COLO668 (cell line): Measurements from ENCODE around the gene LMBRD2.
A peak's percentile ranks its signal among the peaks of the same experiment; 100 is the strongest.

ENCODE experiments used
- DNase-seq: peaks from one replicate; lab custom pipeline; 2025; ENCODE audit not compliant: unreplicated experiment; lab: John Stamatoyannopoulos, UW

The LMBRD2 gene

DNA sequence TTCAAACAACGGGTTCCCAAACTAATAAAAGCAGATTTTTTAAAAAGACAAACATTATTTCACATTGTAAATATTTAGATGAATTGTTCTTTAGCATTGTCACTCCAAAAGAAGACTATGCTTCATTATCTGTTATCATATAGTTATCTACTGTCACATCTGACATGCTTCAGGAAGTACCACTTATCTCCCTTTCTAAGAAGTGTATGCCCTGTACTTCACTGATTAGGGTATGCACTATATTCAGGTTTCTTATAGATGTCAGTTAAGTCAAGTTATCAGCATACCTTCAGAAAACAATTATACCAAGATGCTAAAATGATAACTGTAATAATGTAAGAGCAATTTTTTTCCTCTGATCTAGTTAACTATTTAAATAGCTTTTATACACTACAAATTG is 40.4 kb downstream of the LMBRD2 start:
- no peak for DNase-seq

DNA sequence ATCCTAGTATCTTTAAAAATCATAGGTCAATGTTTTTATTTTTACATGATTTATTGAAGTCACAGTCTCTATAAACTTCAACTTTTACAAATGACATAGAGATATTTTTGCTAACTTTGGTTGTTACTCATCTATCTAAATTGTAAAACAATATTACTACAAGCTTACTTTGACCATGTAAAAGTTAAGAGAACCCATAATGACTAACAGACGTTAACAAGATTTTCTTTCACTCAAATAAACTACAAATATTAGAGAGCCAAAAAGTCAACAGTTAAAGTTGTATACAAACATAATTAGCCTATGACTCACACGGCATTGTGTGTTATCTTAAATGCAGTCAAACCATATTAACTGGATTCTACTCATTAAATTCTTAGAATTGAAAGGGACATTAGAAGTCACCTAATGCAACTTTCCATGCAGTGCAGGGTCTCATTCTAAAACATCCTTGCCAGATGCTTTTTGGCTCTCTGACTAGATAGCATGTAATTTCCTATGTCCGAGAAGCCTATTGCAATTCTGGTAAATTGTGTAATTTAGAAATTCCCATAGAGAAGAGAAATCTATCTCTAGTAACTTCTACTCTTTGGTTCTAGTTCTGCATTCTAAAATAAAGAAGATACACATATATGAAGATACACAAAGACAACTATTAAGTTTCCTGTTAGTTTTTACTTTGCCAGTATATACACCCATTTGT is 42.8 kb downstream of the LMBRD2 start:
- DNase-seq = no peak

DNA sequence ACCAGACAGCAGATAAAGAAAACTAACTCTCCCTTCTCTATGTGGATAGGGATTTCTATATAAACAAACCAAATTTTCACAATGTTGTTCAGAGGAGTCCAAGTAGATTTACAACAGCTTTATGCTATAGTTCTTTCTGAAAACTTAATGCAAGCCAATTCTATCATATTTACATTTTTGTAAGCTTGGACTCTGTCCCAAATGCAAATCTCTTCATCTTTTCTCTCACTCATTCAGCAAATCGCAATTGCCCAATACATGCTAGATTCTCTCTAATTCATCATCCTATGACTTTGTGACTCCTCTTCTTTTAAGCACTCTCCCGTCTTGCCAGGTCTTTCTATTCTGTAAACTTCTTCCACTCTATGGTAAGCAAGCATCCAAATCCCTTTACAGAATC is 45.9 kb downstream of the LMBRD2 start:
- DNase-seq = no peak

DNA sequence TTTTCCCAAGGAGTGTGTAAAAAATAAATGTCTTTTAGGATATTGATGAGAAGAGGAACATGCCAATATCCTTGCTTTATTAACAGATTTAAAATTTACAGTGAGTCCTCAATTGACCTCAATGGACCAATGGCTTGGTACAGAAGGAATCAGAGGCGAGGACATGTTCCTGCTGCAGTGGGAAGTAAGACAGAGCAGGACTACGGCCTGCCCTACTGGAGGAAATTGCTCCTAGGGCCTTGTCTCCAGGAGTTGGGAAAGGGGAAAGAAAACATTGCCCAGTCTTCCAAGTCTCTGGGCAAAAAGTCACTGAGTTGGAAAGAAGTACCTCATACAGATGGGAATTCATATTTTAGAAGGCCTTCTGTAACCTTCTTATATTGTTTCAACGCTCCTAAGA is 51.9 kb downstream of the LMBRD2 start:
- no peak for DNase-seq

DNA sequence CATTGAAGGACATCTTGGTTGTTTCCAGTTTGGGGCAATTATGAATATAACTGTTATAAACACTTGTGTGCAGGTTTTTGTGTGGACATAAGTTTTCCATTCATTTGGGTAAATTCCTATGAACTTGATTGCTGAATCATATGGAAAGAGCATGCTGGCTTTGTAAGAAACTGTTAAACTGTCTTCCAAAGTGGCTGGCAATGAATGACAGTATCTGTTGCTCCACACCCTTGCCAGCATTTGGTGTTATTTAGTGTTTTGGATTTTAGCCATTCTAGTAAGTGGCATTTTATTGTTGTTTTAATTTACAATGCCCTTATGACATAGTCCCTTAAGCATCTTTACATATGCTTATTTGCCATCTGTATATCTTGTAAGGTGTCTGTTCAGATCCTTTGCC is 55.2 kb downstream of the LMBRD2 start:
- no peak for DNase-seq

DNA sequence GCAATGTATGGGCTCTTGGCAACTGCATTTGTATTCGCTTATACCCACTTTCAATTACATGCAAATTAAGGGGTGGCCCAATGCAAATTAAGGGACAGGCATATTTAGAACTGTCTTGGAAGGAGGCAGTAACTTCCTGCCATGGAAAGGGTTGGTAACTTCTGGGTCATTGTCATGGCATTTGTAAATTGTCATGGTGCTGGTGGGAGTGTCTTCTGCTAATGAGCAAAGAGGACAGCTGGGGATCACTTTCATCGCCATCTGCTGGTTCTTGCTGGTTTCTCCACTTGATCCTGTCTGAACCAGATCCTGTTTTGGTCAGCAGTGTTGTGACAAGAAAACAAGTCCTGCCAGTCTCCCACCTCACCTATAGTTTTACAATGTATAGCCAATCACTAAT is 61.7 kb downstream of the LMBRD2 start:
- peak; percentile 27 for DNase-seq

DNA sequence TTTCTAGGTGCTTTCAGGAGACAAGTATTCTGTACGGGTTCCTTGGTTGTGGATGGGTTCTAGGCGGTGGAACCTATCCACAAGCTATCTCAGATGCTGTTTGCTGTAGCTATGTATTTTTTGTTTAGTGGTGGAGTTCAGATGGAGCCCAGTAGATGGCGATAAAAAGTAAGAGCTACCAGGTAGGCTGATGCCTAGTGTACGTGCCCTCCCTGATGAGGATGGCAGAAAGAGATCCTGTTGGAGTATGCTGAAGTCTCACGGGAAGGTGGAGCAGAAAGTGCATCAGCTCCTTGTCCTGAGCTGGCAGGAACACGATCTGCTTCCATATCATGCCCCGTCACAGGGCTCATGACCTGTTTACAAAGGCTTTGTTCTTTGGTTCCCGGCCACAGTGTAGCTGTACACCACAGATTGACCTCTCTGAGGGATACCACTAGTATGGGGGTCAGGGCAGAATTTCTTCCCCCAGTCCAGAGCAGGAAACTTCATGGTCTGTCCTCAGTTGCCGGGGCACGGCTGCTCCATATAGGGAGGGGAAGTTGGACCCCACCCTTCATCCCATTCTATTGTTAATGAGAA is 72.4 kb downstream of the LMBRD2 start:
- peak; percentile 41 for DNase-seq

DNA sequence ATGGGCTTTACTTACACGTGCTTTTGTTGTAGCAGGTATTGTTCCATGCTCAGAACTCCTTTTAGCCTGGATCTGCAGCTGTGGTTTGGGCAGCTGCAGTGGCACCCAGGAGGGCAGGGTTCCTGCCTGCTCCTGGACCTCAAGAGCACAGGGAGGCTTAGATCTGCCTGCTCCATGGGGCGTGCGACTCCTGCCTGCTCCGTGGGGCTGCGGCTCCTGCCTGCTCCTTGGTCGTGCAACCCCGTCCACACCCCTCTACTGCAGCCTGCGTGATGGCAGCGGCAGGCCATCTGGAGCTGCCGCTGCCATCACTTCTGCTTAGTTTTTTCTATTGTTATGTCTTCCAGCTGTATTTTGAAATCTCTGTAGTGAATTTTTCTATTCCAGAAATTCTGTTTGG is 73.3 kb downstream of the LMBRD2 start:
- no peak for DNase-seq

DNA sequence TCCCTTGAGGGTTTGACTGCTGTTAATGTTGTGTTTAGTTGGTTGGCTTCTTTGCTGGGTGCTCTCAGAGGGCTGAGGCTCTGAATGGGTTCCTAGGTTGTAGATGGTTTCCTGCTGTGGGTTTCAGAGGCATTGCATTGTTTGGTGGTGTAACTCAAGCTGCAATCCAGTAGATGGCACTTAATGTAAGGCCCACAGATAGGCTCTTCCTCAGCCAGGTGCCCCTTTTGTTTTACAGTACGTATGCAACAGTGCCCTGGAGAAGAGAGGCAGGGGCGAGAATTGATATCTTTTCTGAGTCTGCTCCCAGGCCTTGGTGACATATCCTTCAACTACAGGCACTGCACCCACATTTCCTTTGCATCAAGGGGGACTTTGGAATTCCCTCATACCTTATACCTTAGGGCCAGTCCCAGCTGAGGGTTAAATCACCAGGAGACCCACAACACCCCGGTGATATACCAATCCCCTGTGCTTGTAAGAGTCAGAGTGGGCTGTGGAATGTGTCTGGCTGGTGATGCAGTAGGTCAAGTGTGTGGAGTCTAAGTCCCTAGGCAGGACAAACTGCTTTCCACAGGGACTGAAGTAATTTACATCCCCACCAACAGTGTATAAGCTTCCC is 78.0 kb downstream of the LMBRD2 start:
- DNase-seq = no peak

DNA sequence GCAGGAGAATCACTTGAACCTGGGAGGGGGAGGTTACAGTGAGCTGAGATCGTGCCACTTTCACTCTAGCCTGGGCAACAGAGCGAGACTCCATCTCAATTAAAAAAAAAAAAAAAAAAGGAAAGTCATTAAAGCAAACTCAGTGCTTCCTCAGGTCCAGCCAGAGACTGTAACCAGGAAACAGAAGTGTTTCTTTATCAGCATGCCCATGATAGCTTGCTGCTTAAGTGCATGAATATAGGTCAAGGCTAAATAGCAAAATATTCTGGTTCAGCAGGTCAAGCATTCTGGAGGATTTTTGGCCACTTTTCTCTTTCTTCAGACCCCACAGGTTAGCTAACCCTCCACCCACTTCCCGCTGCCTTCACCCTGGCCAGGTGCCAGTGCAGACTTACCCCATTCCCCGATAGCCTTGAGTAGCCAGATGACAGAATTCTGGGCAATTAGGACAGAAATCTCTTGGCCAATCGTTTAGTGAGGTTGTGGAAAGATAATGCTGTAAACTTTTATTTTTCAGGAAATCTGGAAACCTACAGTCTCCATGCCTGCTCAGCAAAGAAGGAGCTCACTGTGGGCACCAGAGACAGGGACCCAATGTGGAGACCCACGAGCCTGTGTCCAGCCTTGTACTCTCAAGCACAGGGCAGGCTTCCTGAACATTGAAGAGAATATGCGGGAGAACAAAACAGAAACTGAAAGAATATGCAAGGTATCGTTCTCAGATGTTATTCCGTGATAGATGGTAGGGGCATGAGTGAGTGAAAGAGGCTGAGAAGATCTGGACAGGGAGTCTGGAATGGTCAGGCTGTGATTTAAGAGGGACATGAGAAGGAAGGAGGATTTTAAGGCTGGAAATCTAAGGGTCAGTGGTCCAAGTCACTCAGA is 80.8 kb downstream of the LMBRD2 start:
- DNase-seq = no peak

DNA sequence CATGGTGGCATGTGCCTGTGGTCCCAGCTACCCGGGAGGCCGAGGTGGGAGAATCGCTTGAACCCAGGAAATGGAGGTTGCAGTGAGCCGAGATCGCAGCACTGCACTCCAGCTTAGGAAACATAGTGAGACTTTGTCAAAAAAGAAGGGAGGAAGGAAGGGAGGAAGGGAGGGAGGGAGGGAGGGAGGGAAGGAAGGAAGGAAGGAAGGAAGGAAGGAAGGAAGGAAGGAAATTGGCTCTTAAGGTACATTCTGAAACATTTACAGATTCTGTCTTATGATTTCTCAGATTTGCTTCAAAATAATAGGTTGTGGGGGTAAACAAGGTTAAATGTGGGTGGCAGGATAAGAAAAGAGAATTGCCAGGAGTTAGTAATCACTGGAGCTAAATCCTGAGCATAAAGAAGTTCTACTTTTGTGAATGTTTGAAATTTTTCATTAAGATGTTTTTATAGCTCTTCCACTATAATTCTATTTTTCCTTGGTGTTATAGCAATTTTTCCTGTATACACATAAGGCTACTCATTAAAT is 82.9 kb downstream of the LMBRD2 start:
- DNase-seq = no peak

DNA sequence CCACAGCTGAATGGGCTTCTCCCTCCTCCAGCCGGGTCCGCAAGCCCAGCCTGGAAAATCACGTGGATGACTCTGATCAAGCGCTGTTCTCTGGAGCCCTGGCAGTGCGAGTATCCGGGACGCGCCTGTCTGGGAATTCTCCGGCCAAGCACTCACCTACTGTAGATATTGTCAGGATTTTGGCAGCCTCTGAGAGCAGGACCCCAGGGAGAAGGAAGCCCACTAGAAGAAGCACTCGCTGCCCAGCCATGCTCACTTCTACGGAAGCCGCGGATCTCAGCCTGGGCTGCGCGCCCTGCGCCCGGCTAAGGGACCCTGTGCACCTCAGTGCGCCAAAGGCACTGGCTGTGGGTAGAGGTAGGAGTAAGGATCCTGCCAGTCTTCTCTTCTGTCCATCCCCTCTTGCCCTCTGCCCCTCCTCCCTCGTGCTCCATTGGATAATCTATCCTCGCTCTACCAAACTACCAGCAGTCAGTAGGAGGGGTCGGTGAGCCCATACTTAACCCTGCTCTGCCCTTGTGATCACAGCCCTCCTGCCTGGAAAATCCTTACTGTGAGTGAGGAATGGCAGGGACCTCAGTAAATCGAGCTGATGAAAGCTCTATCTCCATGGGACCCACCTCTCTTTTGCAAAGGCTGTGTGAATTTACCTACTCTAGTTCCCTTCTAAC is 85.0 kb downstream of the LMBRD2 start, which contains the start of gene UGT3A2:
Gene UGT3A2 (minus strand): TSS at position 343 of the 671 bp plus-strand sequence. CDS start 93 bp downstream, at position 250.
- no peak for DNase-seq

DNA sequence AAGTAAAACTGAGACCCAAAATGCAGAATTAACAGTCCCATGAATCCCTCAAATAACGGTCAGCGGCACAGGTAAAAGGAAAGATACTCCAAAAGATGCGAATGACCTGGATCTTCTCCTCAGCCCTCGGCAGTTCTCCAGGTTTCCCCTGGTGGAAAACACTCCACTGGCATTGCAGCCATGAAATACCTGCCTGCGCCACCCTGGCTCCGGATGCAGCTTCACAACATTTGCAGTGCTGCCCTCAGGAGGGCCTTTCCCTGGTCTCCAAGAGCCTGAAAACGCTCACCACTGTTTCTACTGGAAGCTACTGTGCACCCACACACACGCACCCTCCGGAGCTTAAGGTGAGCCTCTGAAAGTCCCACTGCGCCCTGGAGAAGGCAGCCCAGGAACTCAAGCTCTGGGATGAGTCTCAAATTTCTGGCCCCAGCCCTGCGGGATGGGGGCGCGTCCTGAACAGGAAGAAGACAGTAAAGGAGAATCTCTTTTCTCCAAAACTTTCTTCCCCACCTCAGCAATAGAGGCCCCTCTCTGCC is 85.6 kb downstream of the LMBRD2 start:
- DNase-seq = no peak

DNA sequence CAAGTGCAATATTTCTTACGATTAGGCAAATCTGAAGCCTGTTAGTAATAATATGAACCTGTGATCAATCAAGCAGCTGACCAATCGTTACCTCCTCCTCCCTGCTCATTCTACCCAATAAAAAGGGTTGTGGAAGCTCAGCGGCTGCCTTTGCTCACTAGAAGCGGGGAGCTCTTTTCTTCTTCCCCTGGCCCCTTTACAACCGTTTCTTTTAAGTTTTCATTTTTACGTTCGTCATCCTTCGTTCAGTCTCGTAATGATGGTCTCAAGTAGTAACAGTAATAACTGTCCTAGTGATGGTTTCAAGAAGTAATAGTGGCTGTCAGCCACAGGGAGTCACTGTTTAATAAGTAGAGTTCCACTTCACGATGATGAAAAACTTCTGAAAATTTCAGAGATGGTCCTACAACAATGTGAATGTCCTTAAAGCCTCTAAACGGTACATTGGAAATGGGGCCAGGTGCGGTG is 91.2 kb downstream of the LMBRD2 start:
- DNase-seq = no peak

DNA sequence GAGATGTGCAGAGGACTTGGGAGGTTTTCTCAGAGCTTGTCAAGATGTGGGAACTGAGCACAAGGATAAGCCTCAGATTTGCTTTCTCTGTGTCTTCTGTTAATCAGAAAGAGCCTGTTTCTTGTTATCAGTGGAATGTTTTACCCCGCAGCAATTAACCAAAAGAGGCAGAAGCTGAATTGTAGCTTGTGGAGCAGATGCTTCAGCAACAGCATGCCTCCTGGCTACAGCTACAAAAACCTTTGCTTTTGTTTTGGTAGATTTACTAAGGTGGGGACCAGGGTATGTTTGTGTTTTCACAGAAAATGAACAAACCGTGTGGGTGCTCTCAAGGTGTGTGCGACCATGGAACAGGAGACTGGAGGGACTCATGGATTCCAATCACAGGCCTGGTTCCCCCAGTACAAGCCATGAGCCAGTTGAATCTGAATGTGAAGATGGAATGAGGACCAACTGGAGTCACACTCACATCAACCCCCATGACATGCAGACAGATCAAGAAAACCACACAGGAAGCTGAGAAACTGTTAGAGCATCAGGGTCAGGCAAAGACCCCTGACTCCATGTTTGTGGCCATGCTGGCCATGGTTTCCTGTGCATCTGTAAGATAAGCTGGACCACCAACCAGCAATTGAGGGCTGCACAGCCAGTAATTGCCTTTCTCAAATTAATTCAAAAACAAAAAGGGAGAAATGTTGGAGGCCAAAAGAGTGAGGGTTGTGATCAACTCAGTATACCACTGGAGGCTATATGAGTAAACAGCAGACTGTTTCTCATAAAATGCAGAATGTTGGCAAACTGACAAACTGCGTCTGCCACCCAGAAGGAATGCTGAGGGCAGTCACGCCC is 91.9 kb downstream of the LMBRD2 start:
- no peak for DNase-seq

DNA sequence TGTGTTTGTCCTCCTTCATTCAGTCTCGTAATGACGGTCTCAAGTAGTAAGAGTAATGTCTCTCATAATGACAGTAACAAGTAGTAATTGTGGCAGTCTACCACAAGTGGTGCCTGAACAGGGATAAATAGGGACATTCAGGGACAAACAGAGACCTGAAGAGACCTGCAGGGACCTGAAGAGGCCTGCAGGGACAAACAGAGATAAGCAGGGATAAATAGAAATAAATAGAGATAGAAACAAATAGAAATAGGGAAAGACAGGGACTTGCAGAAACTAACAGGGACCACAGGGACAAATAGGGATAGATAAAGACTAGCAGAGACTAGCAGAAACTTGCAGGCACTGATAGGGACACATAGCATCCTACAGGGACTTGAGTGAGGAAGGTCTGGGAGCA is 92.9 kb downstream of the LMBRD2 start:
- DNase-seq = no peak

DNA sequence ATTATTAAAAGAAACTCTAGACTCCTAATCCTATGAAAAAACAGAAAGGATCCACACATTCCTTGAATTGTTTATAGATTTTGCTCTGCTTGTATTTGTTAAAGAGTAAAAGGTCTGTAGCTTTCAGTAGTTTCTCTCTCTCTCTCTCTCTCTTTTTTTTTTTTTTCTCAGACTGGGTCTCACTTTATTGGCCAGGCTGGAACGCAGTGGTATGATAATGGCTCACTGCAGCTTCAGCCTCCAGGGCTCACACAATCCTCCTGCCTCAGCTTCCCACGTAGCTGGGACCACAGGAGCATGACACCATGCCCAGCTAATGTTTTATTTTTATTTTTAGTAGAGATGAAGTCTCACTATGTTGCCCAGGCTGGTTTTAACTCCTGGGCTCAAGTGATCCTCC is 94.3 kb downstream of the LMBRD2 start:
- DNase-seq = no peak

DNA sequence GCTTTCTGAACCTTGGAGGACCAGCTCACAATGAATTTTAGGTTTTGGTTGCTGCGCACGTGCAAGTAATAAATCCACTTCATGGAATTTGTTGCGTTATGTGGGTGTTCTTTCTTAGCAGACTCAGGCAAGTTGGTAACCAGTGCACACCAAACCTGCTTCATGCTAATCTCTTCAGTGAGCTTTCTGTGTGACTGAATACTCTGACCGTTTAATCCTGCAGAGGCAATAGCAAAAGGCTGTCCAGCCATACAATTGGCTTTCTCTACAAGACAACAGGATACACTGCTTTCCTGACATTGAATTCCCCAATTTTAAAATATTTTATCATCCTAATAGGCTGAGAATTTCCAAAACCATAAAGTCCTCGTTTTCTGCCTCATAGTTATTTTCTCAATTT is 95.3 kb downstream of the LMBRD2 start:
- DNase-seq = no peak

DNA sequence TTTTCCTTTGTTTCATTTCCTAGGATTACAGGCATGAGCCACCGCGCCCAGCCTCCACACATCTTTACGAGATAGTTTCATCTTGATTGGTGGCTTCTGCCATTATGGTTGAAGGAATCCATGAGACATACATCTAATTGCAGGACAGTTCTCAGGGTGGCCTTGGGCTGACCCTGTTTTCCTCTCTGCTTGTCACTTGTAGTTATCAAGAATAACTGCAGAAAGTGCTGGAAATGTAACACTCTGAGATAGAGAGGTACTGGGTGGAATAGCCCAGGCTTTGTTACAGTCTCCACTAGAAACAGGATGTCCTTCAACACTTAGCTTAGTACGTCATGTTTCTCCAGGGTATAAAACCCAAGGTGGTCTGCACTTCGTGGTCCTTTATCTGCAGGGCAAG is 95.7 kb downstream of the LMBRD2 start:
- no peak for DNase-seq
